Naive thymus-derived CD8-positive, alpha-beta T cell (primary cell): ENCODE measurements around the gene FSIP1. TPM values are rescaled to one million over a fixed set of nuclear protein-coding genes. Genes with fewer than 3 reads are reported as not detected.
"Not testable (repeated sequence)": the region's sequence is repeated elsewhere in the genome, so short reads cannot be mapped to it uniquely, and the experiment has no call there.

Source experiments
- ATAC-seq, 2 donors: fragments of 150-1000 bp; cut with Tn5 transposase in 1 of 2; sonication (Bioruptor Pico), chemical (Tn5 transposase) in 1 of 2; 1 replicate in 1 of 2; 2 replicates in 1 of 2; pipeline ENCODE4 v1.10.0; 2021; ENCODE audit warnings: mild to moderate bottlenecking in 2 of 2, moderate library complexity in 2 of 2
- POLR2A ChIA-PET: fragments of 350-600 bp; sonication (Branson Sonifier 250); formaldehyde crosslinking; loops from one replicate; lab custom pipeline; 2021; ENCODE audit warnings: antibody characterized with exemption; lab: Charles Lee
- DNase-seq, 10 donors: peaks; one replicate each; pipeline versions ENCODE4 v3.0.0 to v3.0.0-alpha.2; 2020 to 2022
- H3K27ac Mint-ChIP-seq, 10 donors: one replicate each; pipeline ENCODE4 v1.8.0; 2020 to 2022; ENCODE audit warnings: mild to moderate bottlenecking in 10 of 10, mixed read lengths in 10 of 10, moderate library complexity in 4 of 10, inconsistent platforms in 1 of 10
- H3K27me3 Mint-ChIP-seq, 5 donors: one replicate each; pipeline ENCODE4 v1.8.0; 2021 to 2022; ENCODE audit warnings: mixed read lengths in 5 of 5
- H3K36me3 Mint-ChIP-seq, 3 donors: one replicate each; pipeline ENCODE4 v1.8.0; 2020 to 2022; ENCODE audit warnings: mixed read lengths in 3 of 3, mild to moderate bottlenecking in 2 of 3, inconsistent platforms in 1 of 3
- H3K4me1 Mint-ChIP-seq, 4 donors: one replicate each; pipeline ENCODE4 v1.8.0; 2021 to 2022; ENCODE audit warnings: mixed read lengths in 4 of 4
- H3K4me3 Mint-ChIP-seq, 10 donors: one replicate each; pipeline ENCODE4 v1.8.0; 2020 to 2022; ENCODE audit warnings: mild to moderate bottlenecking in 10 of 10, mixed read lengths in 10 of 10, moderate library complexity in 6 of 10, inconsistent platforms in 1 of 10
- H3K9me3 Mint-ChIP-seq, 9 donors: one replicate each; pipeline ENCODE4 v1.8.0; 2020 to 2022; ENCODE audit warnings: mixed read lengths in 9 of 9, mild to moderate bottlenecking in 3 of 9, inconsistent platforms in 1 of 9, moderate library complexity in 1 of 9
- polyA plus RNA-seq, 3 donors: library from polyadenylated mRNA; unstranded; fragments of 300-500 nt; fragmentation: Illumina TruSeq; gene quantifications; one replicate each; pipeline ENCODE4 v1.2.3, GENCODE V29; 2021
- total RNA-seq, 8 experiments: library from RNA in 2 of 8; stranded (reverse) in 2 of 8; gene quantifications; one replicate each; pipeline ENCODE4 v1.2.3 and lab custom pipeline; 2021 to 2026

FSIP1 gene
- under 1 TPM; 0.30 to 0.55 TPM for total RNA-seq
- polyA plus RNA-seq: under 1 TPM in 2 of 3 donors, not detected in 1; 0.44 to 0.85 TPM
- total RNA-seq (lab: John Stamatoyannopoulos, UW): 0 to 1.3 (median 0.78) reads per million in 6 experiments

DNA sequence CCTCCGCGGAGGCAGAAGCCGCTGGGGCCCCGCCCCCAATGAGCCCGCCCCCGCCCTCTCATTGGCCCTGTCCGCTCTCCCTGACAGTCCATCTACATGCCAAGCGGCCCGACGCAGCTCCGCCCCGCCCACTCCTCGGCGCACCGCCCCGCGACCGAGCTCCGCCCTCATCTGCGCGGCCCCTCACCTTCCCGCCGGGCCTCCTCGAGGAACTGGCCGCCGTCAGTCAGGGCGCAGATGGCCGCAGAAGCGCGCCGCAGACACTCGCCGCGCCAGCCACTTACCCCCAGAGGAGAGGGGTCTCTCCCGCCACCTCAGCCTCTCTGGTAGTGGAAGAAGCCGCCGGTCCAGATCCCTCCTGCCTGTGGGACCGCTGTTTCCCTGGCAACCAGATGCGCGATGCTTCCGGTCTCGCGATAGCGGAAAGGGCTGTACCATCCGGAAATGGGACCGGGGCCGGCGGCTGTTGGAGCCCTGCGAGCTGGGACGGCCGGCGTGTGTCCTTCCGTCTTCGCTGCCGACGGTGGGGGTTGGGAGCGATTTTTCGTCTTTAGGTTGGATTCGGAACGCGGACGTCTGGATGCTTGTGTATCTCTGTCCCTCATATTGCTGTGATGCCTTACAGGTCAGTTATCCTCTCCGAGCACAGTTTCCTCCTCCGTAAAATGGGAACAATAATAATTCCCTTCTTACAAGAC is at the start of gene FSIP1:
FSIP1 (minus strand) TSS at position 401 of the 698 bp plus-strand sequence. CDS start 6,317 bp downstream, outside the sequence.
- Mint-ChIP-seq H3K4me3 (peak within 1 kb of the TSS; percentile 71 to 97 (median 93)), H3K9me3 (no peaks in the 10 kb centered on the region), H3K27me3 (no peaks in the 10 kb centered on the region), H3K27ac (peak within 1 kb of the TSS; percentile 70 to 98 (median 88)), H3K36me3 (peaks cover 0 to 3% (median 0%) of the 10 kb centered on the region in 3 donors), H3K4me1 (peaks cover 16 to 49% (median 46%) of the 10 kb centered on the region in 4 donors)
- peak; percentile 97 to 98 for ATAC-seq
- DNase-seq: peak; percentile 90 to 99 (median 94)
- POLR2A ChIA-PET: interaction anchor here (0.5 to 1.4 kb wide), 6 partner anchors 8 to 1328 kb away, joined by 3 to 5 read pairs (median 4); partner anchors contain the start of genes BUB1B, FAM98B and PLCB2

DNA sequence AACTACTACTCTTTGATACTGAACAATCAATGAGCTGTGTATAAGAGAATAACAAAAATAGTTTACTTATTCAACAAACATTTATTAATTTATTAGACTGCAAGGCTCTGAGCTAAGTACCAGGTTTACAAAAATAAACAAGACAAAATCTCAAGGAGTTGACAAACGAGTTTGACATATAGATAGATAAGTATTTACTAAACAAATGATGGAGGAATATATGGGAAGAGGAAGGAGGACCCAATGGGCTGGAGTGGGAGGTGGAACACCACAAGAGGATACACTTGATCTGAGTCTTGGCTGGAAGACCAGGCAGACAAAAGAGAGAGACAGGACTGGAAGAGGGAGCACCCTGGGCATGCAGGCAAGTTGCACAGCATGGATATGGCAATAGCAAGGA is 47.5 kb upstream of the FSIP1 start:
- no peak overlapping the region for H3K4me3 Mint-ChIP-seq
- ATAC-seq: no peak
- POLR2A ChIA-PET: no interaction called here
- no peak overlapping the region for H3K27ac Mint-ChIP-seq
- H3K36me3 Mint-ChIP-seq: no peaks in the 10 kb centered on the region
- no peaks in the 10 kb centered on the region for H3K9me3 Mint-ChIP-seq
- H3K4me1 Mint-ChIP-seq: no peaks in the 10 kb centered on the region
- no peak for DNase-seq
- H3K27me3 Mint-ChIP-seq: peaks cover 14 to 57% (median 32%) of the 10 kb centered on the region in 5 donors

DNA sequence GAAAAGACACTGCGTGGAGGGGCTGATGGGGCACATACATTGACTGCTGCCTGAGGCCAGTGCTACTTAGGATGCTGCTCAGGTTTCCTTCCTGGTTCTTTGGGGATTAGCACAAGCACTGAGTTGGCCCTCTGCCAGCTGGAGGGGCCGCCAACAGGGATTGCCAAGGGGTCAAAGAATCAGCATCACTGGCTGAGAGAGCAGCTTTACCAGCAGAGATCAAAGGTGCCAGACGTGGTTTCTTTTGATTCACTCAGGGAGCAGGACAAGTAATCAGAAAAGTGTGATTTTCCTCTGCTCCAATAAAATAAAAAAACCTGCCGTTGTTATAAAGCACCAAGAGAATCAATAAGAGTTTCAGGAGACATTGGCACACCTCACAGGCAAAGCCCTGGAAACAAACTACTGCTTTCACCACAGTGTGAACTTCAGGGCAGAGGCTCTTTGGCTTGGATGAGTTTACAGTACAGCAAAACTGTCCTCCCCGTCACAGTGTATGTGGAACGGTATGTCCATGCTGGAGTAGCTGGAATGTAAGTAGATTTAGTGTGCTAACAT is 45.8 kb upstream of the FSIP1 start:
- Mint-ChIP-seq H3K27me3 (peaks cover 10 to 46% (median 28%) of the 10 kb centered on the region in 5 donors), H3K27ac (no peak overlapping the region), H3K4me3 (no peak overlapping the region), H3K36me3 (no peaks in the 10 kb centered on the region), H3K9me3 (peaks cover 0 to under 1% (median 0%) of the 10 kb centered on the region in 9 donors), H3K4me1 (no peaks in the 10 kb centered on the region)
- no peak for ATAC-seq
- POLR2A ChIA-PET: no interaction called here
- no peak for DNase-seq

DNA sequence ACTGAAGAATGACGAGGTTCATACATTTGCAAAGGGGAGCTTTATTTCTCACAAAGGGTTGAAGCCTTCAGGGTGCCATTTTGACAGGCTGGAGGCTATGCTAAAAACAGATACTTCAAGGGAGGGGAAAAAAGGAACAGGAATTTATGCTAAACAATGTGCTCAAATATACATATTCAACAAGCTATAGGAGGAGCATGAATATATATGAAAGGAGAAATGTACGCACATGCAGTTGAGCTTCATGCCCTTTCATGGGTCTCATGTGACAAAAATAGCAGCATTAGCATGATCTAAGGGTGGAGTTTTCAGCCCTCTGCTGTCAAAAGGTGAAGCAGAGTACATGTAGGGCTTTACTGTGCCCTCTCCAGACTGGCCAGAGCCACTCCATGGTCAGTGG is 44.3 kb upstream of the FSIP1 start:
- no peak for DNase-seq
- POLR2A ChIA-PET: no interaction called here
- no peaks in the 10 kb centered on the region for H3K36me3 Mint-ChIP-seq
- H3K27ac Mint-ChIP-seq: no peak overlapping the region
- H3K4me3 Mint-ChIP-seq: no peak overlapping the region
- peaks cover 7 to 37% (median 23%) of the 10 kb centered on the region in 5 donors for H3K27me3 Mint-ChIP-seq
- H3K4me1 Mint-ChIP-seq: no peaks in the 10 kb centered on the region
- peaks cover 0 to 3% (median 0%) of the 10 kb centered on the region in 9 donors for H3K9me3 Mint-ChIP-seq
- ATAC-seq: no peak

DNA sequence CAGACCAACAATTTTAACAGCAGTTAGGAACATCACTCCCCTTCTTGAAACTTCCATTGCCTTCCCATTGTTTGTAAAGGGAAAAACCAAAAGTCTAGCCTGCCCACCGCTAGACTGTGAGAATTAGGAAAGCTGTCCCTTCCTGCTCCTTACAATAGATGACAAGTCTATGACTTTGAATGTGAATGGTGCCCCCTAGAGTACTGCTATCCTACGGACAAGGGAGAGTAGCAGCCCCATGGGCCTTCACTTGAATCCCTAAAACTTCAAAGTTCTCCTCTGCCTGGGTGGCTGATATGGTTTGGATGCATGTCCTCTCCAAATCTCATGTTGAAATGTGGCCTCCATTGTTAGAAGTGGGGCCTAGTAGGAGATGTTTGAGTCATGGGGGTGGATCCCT is 41.0 kb upstream of the FSIP1 start:
- POLR2A ChIA-PET: no interaction called here
- Mint-ChIP-seq H3K27me3 (peaks cover 1 to 19% (median 13%) of the 10 kb centered on the region in 5 donors), H3K4me3 (no peak overlapping the region), H3K4me1 (no peaks in the 10 kb centered on the region), H3K36me3 (no peaks in the 10 kb centered on the region), H3K9me3 (peaks cover 0 to 3% (median 0%) of the 10 kb centered on the region in 9 donors), H3K27ac (no peak overlapping the region)
- ATAC-seq (no peak), DNase-seq (no peak)

DNA sequence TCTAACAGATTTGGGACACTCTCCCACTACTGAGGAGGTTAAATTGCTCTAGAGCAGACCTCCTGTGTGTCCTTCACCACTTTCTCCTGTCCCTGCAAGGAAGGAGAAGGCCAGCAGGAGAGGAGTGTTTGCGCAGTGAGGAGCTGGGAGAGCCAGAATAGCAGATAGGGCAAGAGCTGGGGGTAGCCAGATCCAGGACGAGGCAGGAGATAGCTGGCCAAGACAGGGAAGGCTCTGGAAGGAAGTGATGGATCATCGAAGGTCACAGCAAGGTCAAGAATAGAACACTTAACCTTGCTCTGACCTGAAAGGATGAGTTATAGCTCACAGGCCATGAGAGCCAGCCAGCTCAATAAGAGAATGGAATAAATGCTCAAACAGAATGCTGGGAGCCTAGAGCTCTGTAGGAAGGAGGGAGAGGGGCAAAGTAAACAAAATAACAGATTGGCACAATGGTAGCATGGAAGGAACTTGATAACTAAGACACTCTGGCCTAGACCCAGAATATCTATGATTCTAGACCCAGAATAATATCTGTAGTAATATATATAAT is 37.5 kb upstream of the FSIP1 start:
- Mint-ChIP-seq H3K27ac (peak overlapping the region in 1 of 10 donors; percentile 55), H3K9me3 (peaks cover 0 to 3% (median 0%) of the 10 kb centered on the region in 9 donors), H3K36me3 (no peaks in the 10 kb centered on the region), H3K27me3 (peaks cover 0 to 4% (median 1%) of the 10 kb centered on the region in 5 donors), H3K4me3 (no peak overlapping the region), H3K4me1 (no peaks in the 10 kb centered on the region)
- no peak for ATAC-seq
- POLR2A ChIA-PET: no interaction called here
- no peak for DNase-seq

DNA sequence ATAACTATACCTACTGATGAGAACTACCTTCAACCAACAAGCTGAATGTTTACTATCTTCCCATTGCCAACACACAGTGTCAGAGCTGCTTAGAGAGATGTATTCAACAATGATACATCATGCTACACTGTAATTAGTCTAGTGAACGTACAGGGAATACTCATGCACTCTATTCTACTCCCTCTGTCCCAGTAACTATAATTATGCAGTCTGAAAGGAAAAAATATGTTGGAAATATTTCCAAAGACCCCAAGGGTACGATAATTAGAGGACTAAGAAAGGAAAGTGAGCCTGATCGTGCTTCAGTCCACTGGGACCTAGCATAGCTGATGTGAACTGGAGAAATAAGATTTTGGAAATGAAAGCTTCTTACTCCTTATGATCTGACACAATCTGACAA is 36.9 kb upstream of the FSIP1 start:
- ATAC-seq (no peak), DNase-seq (no peak)
- no peaks in the 10 kb centered on the region for H3K4me1 Mint-ChIP-seq
- no peaks in the 10 kb centered on the region for H3K36me3 Mint-ChIP-seq
- H3K9me3 Mint-ChIP-seq: peaks cover 0 to 3% (median 0%) of the 10 kb centered on the region in 9 donors
- H3K4me3 Mint-ChIP-seq: no peak overlapping the region
- H3K27me3 Mint-ChIP-seq: peaks cover 0 to 4% (median 3%) of the 10 kb centered on the region in 5 donors
- no peak overlapping the region for H3K27ac Mint-ChIP-seq
- POLR2A ChIA-PET: no interaction called here

DNA sequence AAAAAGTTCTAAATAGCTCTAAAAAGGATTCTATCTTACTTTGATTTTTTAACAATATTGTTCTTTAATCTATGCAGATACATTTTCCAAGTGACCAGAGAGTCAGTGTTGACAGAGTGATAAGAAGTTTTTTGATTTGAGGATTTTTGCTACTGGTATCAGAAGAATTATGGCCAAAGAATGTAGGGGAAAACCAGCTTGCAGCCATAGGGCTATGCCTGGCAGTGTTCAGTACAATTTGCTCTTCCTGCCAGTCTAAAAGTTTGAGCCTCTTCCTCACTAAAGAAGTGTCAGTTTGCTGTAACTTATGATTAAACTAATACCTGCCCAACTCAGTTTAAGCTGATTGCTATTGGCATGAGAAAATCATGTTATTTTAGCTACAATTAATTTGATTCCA is 35.3 kb upstream of the FSIP1 start:
- DNase-seq (no peak), ATAC-seq (no peak)
- H3K9me3 Mint-ChIP-seq: no peaks in the 10 kb centered on the region
- H3K36me3 Mint-ChIP-seq: no peaks in the 10 kb centered on the region
- no peaks in the 10 kb centered on the region for H3K4me1 Mint-ChIP-seq
- H3K27me3 Mint-ChIP-seq: peaks cover 0 to 4% (median 2%) of the 10 kb centered on the region in 5 donors
- POLR2A ChIA-PET: interaction anchor here (1.2 kb wide), 1 partner anchor 19 kb away, joined by 3 read pairs; no protein-coding TSS in a partner anchor
- H3K4me3 Mint-ChIP-seq: no peak overlapping the region
- no peak overlapping the region for H3K27ac Mint-ChIP-seq

DNA sequence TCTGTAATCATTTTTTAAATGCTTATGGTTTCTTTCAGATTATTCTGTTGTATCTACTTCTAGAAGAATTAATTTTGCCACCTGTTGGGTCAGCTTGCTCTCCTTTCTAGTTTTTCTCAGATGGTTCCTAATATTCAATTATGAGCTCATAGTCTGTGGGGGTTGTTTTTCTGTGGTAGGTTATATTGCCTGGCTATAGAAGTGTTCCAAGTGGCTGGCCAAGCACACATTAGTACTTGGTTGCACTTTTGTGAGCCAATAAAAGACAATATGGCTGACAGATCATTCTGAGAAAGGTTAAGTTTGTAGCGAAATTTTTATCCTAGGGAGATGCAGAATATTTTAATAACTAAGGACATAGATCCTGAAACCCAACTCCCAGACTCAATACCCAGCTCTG is 31.8 kb upstream of the FSIP1 start:
- Mint-ChIP-seq H3K27me3 (peaks cover 2 to 5% (median 3%) of the 10 kb centered on the region in 5 donors), H3K4me3 (no peak overlapping the region), H3K4me1 (no peaks in the 10 kb centered on the region), H3K9me3 (no peaks in the 10 kb centered on the region), H3K36me3 (no peaks in the 10 kb centered on the region), H3K27ac (no peak overlapping the region)
- ATAC-seq (no peak), DNase-seq (no peak)
- POLR2A ChIA-PET: no interaction called here

DNA sequence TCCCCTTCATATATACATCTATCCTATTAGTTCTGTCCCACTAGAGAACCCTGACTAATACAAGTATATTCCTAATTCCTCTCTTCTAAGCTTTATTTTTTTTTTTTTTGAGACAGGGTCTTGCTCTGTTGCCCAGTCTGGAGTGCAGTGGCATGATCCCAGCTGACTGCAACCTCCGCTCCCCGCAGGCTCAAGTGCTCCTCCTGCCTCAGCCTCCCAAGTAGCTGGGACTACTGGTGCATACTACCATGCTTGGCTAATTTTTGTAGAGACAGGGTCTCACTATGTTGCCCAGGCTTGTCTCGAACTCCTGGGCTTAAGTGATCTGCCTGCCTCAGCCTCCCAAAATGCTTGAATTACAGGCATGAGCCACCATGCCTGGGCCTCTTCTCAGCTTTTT is 30.0 kb upstream of the FSIP1 start:
- POLR2A ChIA-PET, H3K4me3 Mint-ChIP-seq, H3K27ac Mint-ChIP-seq, ATAC-seq, H3K9me3 Mint-ChIP-seq, H3K36me3 Mint-ChIP-seq, H3K4me1 Mint-ChIP-seq, DNase-seq: not testable (repeated sequence)
- peaks cover 10 to 20% (median 16%) of the 10 kb centered on the region in 5 donors for H3K27me3 Mint-ChIP-seq

DNA sequence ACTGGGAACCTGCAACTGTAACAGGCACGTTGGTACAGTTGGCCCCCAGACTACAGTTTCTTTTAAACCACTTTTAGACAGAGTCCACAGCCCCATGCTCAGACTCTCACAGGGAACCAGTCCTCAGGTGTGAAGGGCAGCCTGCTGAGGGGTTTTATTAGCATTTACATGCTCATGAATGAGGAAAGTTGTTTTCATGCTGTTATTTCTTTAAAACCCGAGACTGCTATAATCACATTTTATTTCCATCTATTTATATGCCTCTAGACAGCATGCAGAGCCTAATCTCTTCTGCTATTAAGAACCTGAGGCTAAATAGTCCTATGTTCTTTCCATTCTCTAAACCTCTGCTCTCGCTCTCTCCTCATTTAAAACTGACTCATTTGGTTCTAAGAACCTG is 26.3 kb upstream of the FSIP1 start:
- H3K9me3 Mint-ChIP-seq: no peaks in the 10 kb centered on the region
- DNase-seq (no peak), ATAC-seq (no peak)
- H3K27ac Mint-ChIP-seq: no peak overlapping the region
- no peak overlapping the region for H3K4me3 Mint-ChIP-seq
- H3K27me3 Mint-ChIP-seq: peaks cover 9 to 22% (median 14%) of the 10 kb centered on the region in 5 donors
- H3K36me3 Mint-ChIP-seq: no peaks in the 10 kb centered on the region
- no peaks in the 10 kb centered on the region for H3K4me1 Mint-ChIP-seq
- POLR2A ChIA-PET: no interaction called here

DNA sequence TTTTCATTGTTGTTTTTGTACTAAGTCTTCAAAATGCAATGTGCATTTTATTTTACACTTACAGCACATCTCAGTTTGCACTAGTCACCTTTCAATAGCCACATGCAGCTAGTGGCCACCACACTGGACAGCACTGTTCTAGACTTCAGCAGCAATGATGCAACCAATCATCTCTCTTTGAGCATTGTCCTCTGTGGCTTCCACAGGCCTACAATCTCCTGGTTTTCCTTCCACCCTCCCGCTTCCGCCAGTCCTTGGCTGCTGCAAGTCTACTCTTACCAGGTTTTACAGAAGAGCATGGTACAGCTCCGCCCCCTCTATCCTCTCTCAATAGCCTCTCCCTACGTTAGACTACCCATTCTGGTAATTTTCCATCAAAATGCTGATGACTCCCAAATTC is 25.1 kb upstream of the FSIP1 start:
- DNase-seq (no peak), ATAC-seq (no peak)
- no peaks in the 10 kb centered on the region for H3K36me3 Mint-ChIP-seq

DNA sequence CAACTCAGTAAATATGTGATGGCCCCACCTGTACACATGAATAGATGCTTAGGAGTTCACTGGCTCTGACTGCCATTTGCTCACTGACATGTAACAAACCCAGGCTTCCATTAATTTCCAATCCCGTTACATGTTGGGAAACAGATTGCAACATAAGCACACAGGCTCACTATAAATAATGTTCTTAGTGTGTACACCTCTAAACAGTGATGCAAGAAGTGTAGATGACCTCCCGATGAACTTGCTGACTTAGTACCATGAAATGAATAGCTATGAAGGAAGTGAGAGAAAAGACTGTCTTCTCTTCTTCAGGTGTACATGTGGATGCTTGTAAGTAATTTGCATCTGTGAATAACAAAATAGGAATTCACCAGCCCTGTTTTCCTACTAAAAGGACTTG is 21.4 kb upstream of the FSIP1 start:
- Mint-ChIP-seq H3K4me3 (no peak overlapping the region), H3K27me3 (peaks cover 8 to 49% (median 40%) of the 10 kb centered on the region in 5 donors), H3K27ac (no peak overlapping the region), H3K36me3 (no peaks in the 10 kb centered on the region), H3K4me1 (no peaks in the 10 kb centered on the region), H3K9me3 (no peaks in the 10 kb centered on the region)
- DNase-seq: no peak
- no peak for ATAC-seq
- POLR2A ChIA-PET: no interaction called here

More for the DNA sequence above, 25.1 kb upstream of the FSIP1 start:
- Mint-ChIP-seq H3K27me3 (peaks cover 9 to 22% (median 16%) of the 10 kb centered on the region in 5 donors), H3K4me3 (no peak overlapping the region), H3K27ac (no peak overlapping the region), H3K9me3 (no peaks in the 10 kb centered on the region), H3K4me1 (no peaks in the 10 kb centered on the region)
- POLR2A ChIA-PET: no interaction called here
